Activated B cell treated with CpG ODN at 0.5 μM for 24 hours (primary cell): ENCODE data around the gene EDARADD. TPM values are rescaled to one million over a fixed set of nuclear protein-coding genes. Genes with fewer than 3 reads are reported as not detected.

ENCODE experiments used
- ATAC-seq: fragments of 200-7000 bp; cut with Tn5 transposase; one replicate; pipeline ENCODE4 v1.10.0; 2021; ENCODE audit warnings: low read depth, mild to moderate bottlenecking, moderate library complexity
- CTCF ChIA-PET: fragments of 350-600 bp; sonication (Branson Sonifier 250); formaldehyde crosslinking; loops from one replicate; lab custom pipeline; 2021; ENCODE audit warnings: antibody characterized with exemption; lab: Charles Lee
- POLR2A ChIA-PET: fragments of 350-600 bp; sonication (Branson Sonifier 250); formaldehyde crosslinking; loops from one replicate; lab custom pipeline; 2021; ENCODE audit warnings: antibody characterized with exemption; lab: Charles Lee
- DNase-seq: peaks from one replicate; pipeline ENCODE4 v3.0.0; 2022
- H3K27ac Mint-ChIP-seq: one replicate; pipeline ENCODE4 v1.8.0; 2020; ENCODE audit warnings: mixed read lengths
- H3K27me3 Mint-ChIP-seq: one replicate; pipeline ENCODE4 v1.8.0; 2021; ENCODE audit warnings: mixed read lengths
- H3K36me3 Mint-ChIP-seq: one replicate; pipeline ENCODE4 v1.8.0; 2021; ENCODE audit warnings: low read depth, mixed read lengths
- H3K4me1 Mint-ChIP-seq: one replicate; pipeline ENCODE4 v1.8.0; 2021; ENCODE audit warnings: mixed read lengths
- H3K4me3 Mint-ChIP-seq: one replicate; pipeline ENCODE4 v1.8.0; 2020; ENCODE audit warnings: mild to moderate bottlenecking, mixed read lengths
- H3K9me3 Mint-ChIP-seq: one replicate; pipeline ENCODE4 v1.8.0; 2020; ENCODE audit warnings: mixed read lengths
- CTCF ChIP-seq: fragments of 200-600 bp; IDR thresholded peaks from one replicate; pipeline ENCODE4 v1.8.0; 2022; ENCODE audit warnings: antibody characterized with exemption, mild to moderate bottlenecking
- intact Hi-C: fragments of 100-400 bp; cut with micrococcal nuclease; formaldehyde crosslinking; loops from one replicate; pipeline ENCODE4 v1.15.1; 2024
- total RNA-seq: library from RNA; stranded (reverse); gene quantifications from 2 replicates; pipeline ENCODE4 v1.2.3, GENCODE V29; 2022

EDARADD gene
- total RNA-seq, 1 donor from 2014 or later = not detected

DNA sequence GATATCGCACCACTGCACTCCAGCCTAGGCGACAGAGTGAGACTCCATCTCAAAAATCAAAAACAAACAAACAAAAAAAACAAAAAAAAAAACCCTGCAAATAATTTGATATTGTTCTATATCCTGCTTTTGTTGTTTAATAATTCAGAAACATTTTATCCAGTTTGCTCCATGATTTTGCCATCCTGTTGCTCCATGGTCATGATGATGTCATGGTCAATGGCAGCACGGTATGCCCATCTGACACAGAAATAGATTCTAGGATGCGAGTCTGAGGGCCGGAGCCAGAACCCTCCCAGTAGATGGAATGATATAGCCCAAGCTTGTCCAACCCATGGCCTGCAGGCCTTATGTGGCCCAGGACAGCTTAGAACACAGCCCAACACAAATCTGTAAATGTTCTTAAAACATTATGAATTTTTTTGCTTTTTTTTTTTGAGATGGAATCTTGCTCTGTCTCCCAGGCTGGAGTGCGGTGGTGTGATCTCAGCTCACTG is 39.8 kb downstream of the EDARADD start:
- ChIA-PET POLR2A (no interaction called here), CTCF (no interaction called here)
- Mint-ChIP-seq H3K4me3 (no peak overlapping the region), H3K9me3 (peaks cover under 1% of the 10 kb centered on the region), H3K4me1 (no peaks in the 10 kb centered on the region), H3K27ac (no peak overlapping the region), H3K36me3 (no peaks in the 10 kb centered on the region), H3K27me3 (no peaks in the 10 kb centered on the region)
- no peak for ATAC-seq
- DNase-seq = no peak
- TF ChIP-seq CTCF = no peak
- intact Hi-C loops = no loop called here

DNA sequence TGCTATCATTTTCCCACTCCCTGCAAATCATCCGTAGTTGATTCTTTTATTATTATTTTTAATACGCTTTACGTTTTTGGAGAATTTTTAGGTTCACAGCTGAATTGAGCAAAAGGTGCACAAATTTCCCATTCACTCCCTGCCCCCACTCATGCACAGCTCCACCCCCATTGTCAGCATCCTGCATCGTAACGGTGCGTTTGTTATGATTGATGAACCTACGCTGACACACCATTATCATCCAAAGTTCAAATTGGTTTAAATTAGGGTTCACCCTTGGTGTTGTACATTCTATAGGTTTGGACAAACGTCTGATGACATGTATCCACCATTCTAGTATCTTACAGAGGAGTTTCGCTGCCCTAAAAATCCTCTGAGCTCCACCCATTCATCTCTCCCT is 44.5 kb downstream of the EDARADD start:
- no peak overlapping the region for H3K27ac Mint-ChIP-seq
- no peak overlapping the region for H3K4me3 Mint-ChIP-seq
- no peak for ATAC-seq
- H3K9me3 Mint-ChIP-seq = peaks cover 3% of the 10 kb centered on the region
- intact Hi-C loops = no loop called here
- H3K27me3 Mint-ChIP-seq = peaks cover 2% of the 10 kb centered on the region
- no peaks in the 10 kb centered on the region for H3K36me3 Mint-ChIP-seq
- ChIA-PET CTCF (no interaction called here), POLR2A (no interaction called here)
- no peaks in the 10 kb centered on the region for H3K4me1 Mint-ChIP-seq
- no peak for TF ChIP-seq CTCF
- DNase-seq = no peak

- intact Hi-C loops = no loop called here
- ATAC-seq (no peak), DNase-seq (no peak)
- CTCF ChIA-PET = no interaction called here
- Mint-ChIP-seq H3K27me3 (peaks cover 6% of the 10 kb centered on the region), H3K27ac (no peak overlapping the region), H3K4me1 (no peaks in the 10 kb centered on the region), H3K4me3 (no peak overlapping the region), H3K9me3 (peaks cover 3% of the 10 kb centered on the region), H3K36me3 (no peaks in the 10 kb centered on the region)
- POLR2A ChIA-PET = no interaction called here
- no peak for TF ChIP-seq CTCF
Observed at GRCh38 chr1:236440373-236440772, 46.3 kb downstream of the EDARADD start.

DNA sequence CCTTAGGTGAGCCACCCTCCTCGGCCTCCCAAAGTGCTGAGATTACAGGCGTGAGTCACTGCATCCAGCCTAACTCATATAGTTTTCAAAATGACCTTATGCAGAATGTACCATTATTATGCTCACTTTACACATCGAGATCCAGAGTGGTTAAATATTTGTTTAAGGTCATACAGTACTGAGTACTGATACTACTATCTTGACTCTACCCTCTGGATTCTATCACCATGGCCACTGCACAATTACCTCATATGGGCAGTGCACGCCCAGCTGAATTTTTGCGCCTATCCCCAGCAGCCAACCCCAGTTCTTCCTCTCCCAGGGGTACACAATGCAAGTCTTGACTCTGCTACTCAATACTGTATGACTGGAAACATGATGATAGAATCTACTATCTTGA is 56.7 kb downstream of the EDARADD start:
- intact Hi-C loops = no loop called here
- peaks cover 4% of the 10 kb centered on the region for H3K27me3 Mint-ChIP-seq
- ChIA-PET POLR2A (no interaction called here), CTCF (interaction anchor here (0.7 to 1.7 kb wide), 3 partner anchors 320 to 342 kb away, joined by 3 to 5 read pairs (median 4); no protein-coding TSS in a partner anchor)
- H3K27ac Mint-ChIP-seq = no peak overlapping the region
- no peaks in the 10 kb centered on the region for H3K36me3 Mint-ChIP-seq
- DNase-seq (no peak), ATAC-seq (no peak)
- H3K4me1 Mint-ChIP-seq = no peaks in the 10 kb centered on the region
- TF ChIP-seq CTCF = no peak
- H3K9me3 Mint-ChIP-seq = no peaks in the 10 kb centered on the region
- no peak overlapping the region for H3K4me3 Mint-ChIP-seq

DNA sequence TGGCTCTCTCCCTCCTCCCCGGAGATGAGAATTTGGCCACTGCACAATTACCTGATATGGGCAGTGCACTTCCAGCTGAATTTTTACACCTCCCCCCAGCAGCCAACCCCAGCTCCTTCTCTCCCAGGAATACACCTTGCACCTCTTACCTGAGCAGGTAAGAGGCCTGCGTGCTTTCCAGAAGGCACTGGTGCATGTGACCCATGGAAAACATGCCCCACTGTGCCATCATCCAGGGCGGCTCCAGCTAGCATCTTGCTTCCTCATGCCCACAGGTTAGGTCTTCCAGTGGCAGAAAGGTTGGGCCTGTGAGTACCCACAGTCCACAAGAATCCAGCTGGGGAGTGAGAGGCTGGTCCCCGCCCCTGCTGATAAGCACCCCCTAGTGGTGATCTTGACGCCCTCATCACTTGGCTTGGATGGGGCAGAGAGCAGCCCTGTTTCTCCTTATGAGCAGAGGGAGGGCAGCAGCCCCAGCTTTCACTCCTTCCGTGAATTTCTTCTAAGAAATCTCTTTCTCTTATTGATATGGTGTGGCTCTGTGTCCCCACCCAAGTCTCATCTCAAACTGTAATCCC is 57.8 kb downstream of the EDARADD start:
- ChIA-PET CTCF (interaction anchor here (1.0 to 1.7 kb wide), 2 partner anchors 341 to 343 kb away, joined by 4 to 5 read pairs; no protein-coding TSS in a partner anchor), POLR2A (no interaction called here)
- TF ChIP-seq CTCF = no peak
- no peak overlapping the region for H3K27ac Mint-ChIP-seq
- no peak overlapping the region for H3K4me3 Mint-ChIP-seq
- H3K27me3 Mint-ChIP-seq = peaks cover 6% of the 10 kb centered on the region
- no peaks in the 10 kb centered on the region for H3K9me3 Mint-ChIP-seq
- H3K4me1 Mint-ChIP-seq = no peaks in the 10 kb centered on the region
- ATAC-seq (no peak), DNase-seq (no peak)
- H3K36me3 Mint-ChIP-seq = no peaks in the 10 kb centered on the region
- intact Hi-C loops = loop anchor here (1.0 kb wide), 1 partner anchor 343 kb away; no protein-coding TSS in a partner anchor
